Mammary epithelial cell (primary cell): ENCODE measurements around the gene ATE1.

ENCODE experiments used
- EZH2 ChIP-seq: IDR thresholded peaks from 2 replicates; pipeline ENCODE4 v1.6.1; 2012; ENCODE audit warnings: low read length, inconsistent platforms, borderline replicate concordance
- TF ChIP-seq, protein P1 (sequence below), 2 donors: IDR thresholded peaks in 1 of 2; conservative IDR thresholded peaks in 1 of 2; 2 replicates each; pipeline ENCODE4 v1.5.1; 2011 to 2012; ENCODE audit warnings: inconsistent platforms in 2 of 2, low read length in 2 of 2, mild to moderate bottlenecking in 2 of 2, control low read depth in 1 of 2, low read depth in 1 of 2; ENCODE audit not compliant: insufficient read depth in 1 of 2; ENCODE audit errors: extremely low read depth in 1 of 2

DNA sequence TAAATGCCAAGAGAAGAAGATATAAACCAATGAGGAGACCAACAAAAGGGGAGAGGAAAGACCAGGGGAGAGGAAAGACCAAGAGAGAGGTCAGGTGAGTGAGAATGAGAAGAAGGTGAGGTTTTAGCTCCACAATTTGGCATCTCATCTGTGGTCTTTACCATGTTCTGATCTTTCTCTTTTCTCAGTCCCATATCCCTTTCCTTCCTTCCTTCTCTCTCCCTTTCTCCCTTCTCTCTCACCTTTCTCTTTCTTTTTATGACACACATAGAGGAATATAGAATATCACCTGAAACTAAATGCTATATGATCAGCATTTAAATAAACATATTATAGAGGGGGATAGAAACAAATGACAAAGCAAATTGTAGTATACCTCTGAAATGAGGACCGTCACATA lies 57.4 kb downstream of the ATE1 start:
- TF ChIP-seq, protein P1, sequence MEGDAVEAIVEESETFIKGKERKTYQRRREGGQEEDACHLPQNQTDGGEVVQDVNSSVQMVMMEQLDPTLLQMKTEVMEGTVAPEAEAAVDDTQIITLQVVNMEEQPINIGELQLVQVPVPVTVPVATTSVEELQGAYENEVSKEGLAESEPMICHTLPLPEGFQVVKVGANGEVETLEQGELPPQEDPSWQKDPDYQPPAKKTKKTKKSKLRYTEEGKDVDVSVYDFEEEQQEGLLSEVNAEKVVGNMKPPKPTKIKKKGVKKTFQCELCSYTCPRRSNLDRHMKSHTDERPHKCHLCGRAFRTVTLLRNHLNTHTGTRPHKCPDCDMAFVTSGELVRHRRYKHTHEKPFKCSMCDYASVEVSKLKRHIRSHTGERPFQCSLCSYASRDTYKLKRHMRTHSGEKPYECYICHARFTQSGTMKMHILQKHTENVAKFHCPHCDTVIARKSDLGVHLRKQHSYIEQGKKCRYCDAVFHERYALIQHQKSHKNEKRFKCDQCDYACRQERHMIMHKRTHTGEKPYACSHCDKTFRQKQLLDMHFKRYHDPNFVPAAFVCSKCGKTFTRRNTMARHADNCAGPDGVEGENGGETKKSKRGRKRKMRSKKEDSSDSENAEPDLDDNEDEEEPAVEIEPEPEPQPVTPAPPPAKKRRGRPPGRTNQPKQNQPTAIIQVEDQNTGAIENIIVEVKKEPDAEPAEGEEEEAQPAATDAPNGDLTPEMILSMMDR (conservative IDR thresholded peaks at IDR 0.05 in 1 of 2, IDR thresholded peaks at IDR 0.05 in 1 of 2; ENCODE audit: extremely low read depth in 1 of 2, insufficient read depth in 1 of 2, low read depth in 1 of 2, low read length in 2 of 2): no peak
- TF ChIP-seq EZH2: no peak
